ENCODE measurements around the gene FEZF2. TPM values are rescaled to one million over a fixed set of nuclear protein-coding genes. Genes with fewer than 3 reads are reported as not detected.

The FEZF2 gene
- total and polyA plus RNA-seq, 8 donors = not detected

- Histone ChIP-seq H3K27me3 (no peaks in the 10 kb centered on the region), H3K36me3 (no peaks in the 10 kb centered on the region), H3K9me3 (no peaks in the 10 kb centered on the region), H3K27ac (no peak overlapping the region), H3K4me3 (no peak overlapping the region), H3K4me1 (no peaks in the 10 kb centered on the region)
- intact Hi-C loops (cut with DNase I; ENCODE audit: low total_unique reads) = no loop called here
- TF ChIP-seq POLR2A (IDR thresholded peaks at IDR 0.05) (no peak), CTCF (IDR thresholded peaks at IDR 0.05) (no peak), POLR2AphosphoS5 (IDR thresholded peaks at IDR 0.05) (no peak), EP300 (IDR thresholded peaks at IDR 0.05) (no peak)
- WGBS, 5 donors = 76 to 89% (median 82%) methylated on average over 8 of the region's 8 CpGs
- no peak for DNase-seq
Observed at GRCh38 chr3:62404321-62404720, 31.0 kb upstream of the FEZF2 start.

DNA sequence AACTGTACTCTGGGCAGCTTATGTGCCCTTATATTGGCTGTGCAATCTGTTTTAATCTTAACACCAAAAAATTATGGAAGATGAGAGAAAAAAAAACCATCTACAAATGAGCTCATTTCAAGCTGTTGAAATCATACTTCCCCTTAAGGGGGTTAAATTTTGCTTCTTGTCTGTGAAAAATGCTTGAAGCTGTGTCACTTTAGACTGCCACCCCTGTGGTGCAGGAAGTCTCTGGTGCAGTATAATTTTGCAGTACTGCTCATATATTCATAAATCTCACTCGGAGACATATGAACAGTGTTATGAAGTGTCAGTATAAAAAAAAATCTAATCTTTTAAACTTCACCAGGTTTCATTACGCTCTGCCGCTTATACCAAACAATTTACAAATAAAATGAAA lies 30.4 kb upstream of the FEZF2 start:
- Histone ChIP-seq H3K4me3 (no peak overlapping the region), H3K36me3 (no peaks in the 10 kb centered on the region), H3K4me1 (no peaks in the 10 kb centered on the region), H3K27me3 (no peaks in the 10 kb centered on the region), H3K9me3 (no peaks in the 10 kb centered on the region), H3K27ac (no peak overlapping the region)
- TF ChIP-seq POLR2AphosphoS5 (IDR thresholded peaks at IDR 0.05) = no peak
- no peak for TF ChIP-seq CTCF (IDR thresholded peaks at IDR 0.05)
- TF ChIP-seq POLR2A (IDR thresholded peaks at IDR 0.05) = no peak
- TF ChIP-seq EP300 (IDR thresholded peaks at IDR 0.05) = no peak
- WGBS, 5 donors = 85 to 91% (median 87%) methylated on average over 3 of the region's 3 CpGs
- intact Hi-C loops (cut with DNase I; ENCODE audit: low total_unique reads) = no loop called here
- no peak for DNase-seq

DNA sequence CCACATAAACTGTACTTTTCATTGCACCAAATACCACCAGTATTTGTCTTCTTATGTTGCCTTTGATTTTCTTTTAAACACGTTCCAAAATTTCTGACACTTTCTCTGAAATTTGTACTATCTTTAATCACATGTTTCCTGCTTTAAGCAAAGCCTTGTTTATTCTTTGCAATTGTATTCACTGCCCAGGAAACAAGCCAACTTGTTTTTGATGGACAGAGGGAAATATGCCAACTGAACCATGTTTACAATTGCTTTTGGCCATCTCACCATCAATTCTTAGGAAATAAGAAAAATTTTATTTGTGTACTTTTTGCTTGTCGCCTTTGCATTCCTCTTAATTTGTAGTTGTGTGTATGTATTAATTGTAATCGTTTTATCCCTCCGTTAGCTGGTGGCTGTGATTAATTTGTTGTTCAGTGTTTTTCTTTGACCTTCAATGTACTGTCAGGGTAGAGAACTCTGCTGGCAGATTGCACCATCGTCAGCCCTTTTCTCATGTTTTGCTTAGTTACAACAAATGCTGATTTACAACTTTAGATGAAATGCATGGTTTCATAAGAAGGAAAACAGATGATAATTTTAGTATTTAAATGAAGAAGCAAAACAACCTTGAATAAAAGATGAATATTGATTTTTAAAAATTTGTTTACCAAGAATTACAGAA lies 19.4 kb upstream of the FEZF2 start:
- Histone ChIP-seq H3K36me3 (no peaks in the 10 kb centered on the region), H3K4me3 (no peak overlapping the region), H3K27me3 (peaks cover 0 to 7% (median 0%) of the 10 kb centered on the region in 3 donors), H3K27ac (no peak overlapping the region), H3K9me3 (peaks cover 0 to 9% (median 0%) of the 10 kb centered on the region in 4 donors), H3K4me1 (no peaks in the 10 kb centered on the region)
- intact Hi-C loops (cut with DNase I; ENCODE audit: low total_unique reads) = no loop called here
- no peak for DNase-seq
- TF ChIP-seq POLR2AphosphoS5 (IDR thresholded peaks at IDR 0.05) (no peak), POLR2A (IDR thresholded peaks at IDR 0.05) (no peak), EP300 (IDR thresholded peaks at IDR 0.05) (no peak), CTCF (IDR thresholded peaks at IDR 0.05) (no peak)
- 39 to 58% (median 47%) methylated on average over 5 of the region's 5 CpGs for WGBS, 5 donors

DNA sequence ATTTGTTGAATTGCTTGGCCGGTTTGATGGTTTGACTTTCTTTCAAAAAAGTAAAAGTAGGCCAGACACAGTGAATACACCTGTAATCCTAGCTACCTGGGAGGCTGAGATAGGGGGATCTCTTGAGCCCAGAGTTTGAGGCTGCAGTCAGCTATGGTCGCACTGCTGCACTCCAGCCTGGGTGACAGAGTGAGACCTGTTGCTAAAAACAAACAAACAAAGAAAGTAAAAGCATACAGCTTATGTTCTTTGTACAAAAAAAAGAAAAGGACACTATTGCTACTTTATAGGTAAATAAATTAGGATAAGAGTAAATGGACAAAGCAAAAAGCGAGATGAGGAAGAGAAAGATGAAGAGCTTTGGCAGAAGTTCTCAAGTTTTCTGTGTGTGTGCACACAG lies 13.9 kb upstream of the FEZF2 start:
- Histone ChIP-seq H3K4me1 (no peaks in the 10 kb centered on the region), H3K27ac (no peak overlapping the region), H3K4me3 (no peak overlapping the region), H3K9me3 (peaks cover 0 to 9% (median 0%) of the 10 kb centered on the region in 4 donors), H3K36me3 (no peaks in the 10 kb centered on the region), H3K27me3 (peaks cover 0 to 31% (median 5%) of the 10 kb centered on the region in 3 donors)
- DNase-seq = no peak
- 70 to 80% (median 78%) methylated on average over 3 of the region's 3 CpGs for WGBS, 5 donors
- no peak for TF ChIP-seq EP300 (IDR thresholded peaks at IDR 0.05)
- no peak for TF ChIP-seq CTCF (IDR thresholded peaks at IDR 0.05)
- TF ChIP-seq POLR2A (IDR thresholded peaks at IDR 0.05) = no peak
- TF ChIP-seq POLR2AphosphoS5 (IDR thresholded peaks at IDR 0.05) = no peak
- intact Hi-C loops (cut with DNase I; ENCODE audit: low total_unique reads) = no loop called here
